K562 (cell line): ENCODE measurements around the gene SCARF2. TPM values are rescaled to one million over a fixed set of nuclear protein-coding genes. Genes with fewer than 3 reads are reported as not detected.

Experiments
- ARID2 ChIP-seq: fragments of 450-650 bp; IDR thresholded peaks from 2 replicates; pipeline ENCODE4 v1.6.1; 2017; ENCODE audit warnings: antibody characterized with exemption, mild to moderate bottlenecking
- C11orf30 ChIP-seq: fragments of 450-650 bp; IDR thresholded peaks from 2 replicates; pipeline ENCODE4 v1.6.1; 2016; ENCODE audit warnings: low read depth, mild to moderate bottlenecking
- E2F1 ChIP-seq: sonication (generic); formaldehyde crosslinking; IDR thresholded peaks from 2 replicates; pipeline ENCODE4 v1.8.1; 2023; ENCODE audit warnings: mild to moderate bottlenecking, missing genetic modification reagents, moderate library complexity
- HDAC1 ChIP-seq, 2 experiments: fragments of 450-650 bp; IDR thresholded peaks; 2 replicates each; pipeline ENCODE4 v1.6.1; 2016 to 2017; ENCODE audit warnings: inconsistent platforms in 1 of 2, mild to moderate bottlenecking in 1 of 2, moderate library complexity in 1 of 2
- HDGF ChIP-seq: fragments of 450-650 bp; IDR thresholded peaks from 2 replicates; pipeline ENCODE4 v1.6.1; 2016
- HINFP ChIP-seq: fragments of 450-650 bp; conservative IDR thresholded peaks from 2 replicates; pipeline ENCODE4 v1.6.1; 2016; ENCODE audit warnings: missing genetic modification characterization, low read depth, mild to moderate bottlenecking, control low read depth, missing compliant biosample characterization
- MAFG ChIP-seq: fragments of 450-650 bp; conservative IDR thresholded peaks from 2 replicates; pipeline ENCODE4 v1.6.1; 2016; ENCODE audit warnings: missing genetic modification characterization, missing compliant biosample characterization
- MAFK ChIP-seq: IDR thresholded peaks from 2 replicates; pipeline ENCODE4 v1.6.1; 2011; ENCODE audit warnings: low read length, improper control_type of control experiment
- MTF1 ChIP-seq: fragments of 250-450 bp; sonication (Bioruptor Pico); IDR thresholded peaks from 2 replicates; pipeline ENCODE4 v1.9.0; 2021; ENCODE audit warnings: moderate library complexity, mild to moderate bottlenecking, inconsistent platforms, borderline replicate concordance
- NBN ChIP-seq: fragments of 450-650 bp; IDR thresholded peaks from 2 replicates; pipeline ENCODE4 v1.6.1; 2016; ENCODE audit warnings: low read depth, mild to moderate bottlenecking
- NFXL1 ChIP-seq: fragments of 450-650 bp; formaldehyde crosslinking; IDR thresholded peaks from 2 replicates; pipeline ENCODE4 v1.4.0; 2021; ENCODE audit warnings: mild to moderate bottlenecking
- NR2C1 ChIP-seq, 2 experiments: fragments of 450-650 bp; IDR thresholded peaks; 2 replicates each; pipeline ENCODE4 v1.6.1; 2017; ENCODE audit warnings: mild to moderate bottlenecking in 2 of 2, antibody characterized with exemption in 1 of 2, inconsistent platforms in 1 of 2, missing compliant biosample characterization in 1 of 2, missing genetic modification characterization in 1 of 2
- RBM25 ChIP-seq: fragments of 200-400 bp; formaldehyde crosslinking; IDR thresholded peaks from 2 replicates; pipeline ENCODE4 v1.6.1; 2018; ENCODE audit warnings: low read length, low read depth, moderate library complexity; ENCODE audit not compliant: severe bottlenecking
- SFPQ ChIP-seq: fragments of 200-400 bp; formaldehyde crosslinking; IDR thresholded peaks from 2 replicates; pipeline ENCODE4 v1.6.1; 2017; ENCODE audit warnings: mild to moderate bottlenecking, low read depth, low read length, moderate library complexity
- TARDBP ChIP-seq: fragments of 450-650 bp; IDR thresholded peaks from 2 replicates; pipeline ENCODE4 v1.6.1; 2016
- TEAD4 ChIP-seq, 2 experiments: sonication (generic) in 1 of 2; formaldehyde crosslinking in 1 of 2; IDR thresholded peaks; 2 replicates each; pipeline versions ENCODE4 v1.6.1 to v1.8.0; 2012 to 2022; ENCODE audit warnings: borderline replicate concordance in 1 of 2, inconsistent platforms in 1 of 2, low read length in 1 of 2, mild to moderate bottlenecking in 1 of 2, missing genetic modification reagents in 1 of 2
- USF1 ChIP-seq: sonication (generic); formaldehyde crosslinking; IDR thresholded peaks from 2 replicates; pipeline ENCODE4 v1.9.0; 2022; ENCODE audit warnings: mild to moderate bottlenecking, missing genetic modification reagents
- ZNF217 ChIP-seq: sonication (generic); formaldehyde crosslinking; IDR thresholded peaks from 2 replicates; pipeline ENCODE4 v1.8.0; 2022; ENCODE audit warnings: mild to moderate bottlenecking, missing genetic modification reagents
- ZNF316 ChIP-seq: fragments of 450-650 bp; IDR thresholded peaks from 2 replicates; pipeline ENCODE4 v1.6.1; 2016
- ZNF695 ChIP-seq: fragments of 450-650 bp; formaldehyde crosslinking; IDR thresholded peaks from 2 replicates; pipeline ENCODE4 v1.4.0; 2020; ENCODE audit warnings: mild to moderate bottlenecking, moderate library complexity
- polyA plus RNA-seq, 8 experiments: library from polyadenylated mRNA; depleted of rRNA in 4 of 8; stranded (reverse) in 5 of 8; unstranded in 3 of 8; fragments of >200 nt; fragmentation: Nextera tagmentation in 2 of 8; fragmentation: Illumina TruSeq in 1 of 8; extraction: Ambion mirVana in 2 of 8; extraction: Trizol in 1 of 8; gene quantifications; 2 replicates each; pipeline versions ENCODE4 v1.2.1 to v1.2.3, GENCODE V29; 2011 to 2014; ENCODE audit warnings: inconsistent platforms in 1 of 8, missing spikeins in 1 of 8
- total RNA-seq, 7 experiments: library from RNA; depleted of rRNA in 6 of 7; stranded (reverse); fragments of >200 nt in 6 of 7; fragmentation: Illumina TruSeq in 2 of 7; extraction: Trizol in 2 of 7; gene quantifications; 2 replicates each; pipeline versions ENCODE4 v1.2.1 to v1.2.3, GENCODE V29; 2011 to 2021; ENCODE audit warnings: low replicate concordance in 1 of 7
- TF ChIP-seq, protein P1 (sequence below), 2 experiments: fragments of 450-650 bp in 1 of 2; sonication (generic) in 1 of 2; formaldehyde crosslinking; conservative IDR thresholded peaks; 2 replicates each; pipeline versions ENCODE4 v1.4.0 to v1.8.1; 2020 to 2022; ENCODE audit warnings: mild to moderate bottlenecking in 1 of 2, missing genetic modification reagents in 1 of 2

The SCARF2 gene
- total and polyA plus RNA-seq, 9 of the 15 experiments (the other 6 are each of a cell fraction or from before 2014, with no cell fraction given): 0.06 to 0.32 (median 0.21) TPM; not detected in 5

DNA sequence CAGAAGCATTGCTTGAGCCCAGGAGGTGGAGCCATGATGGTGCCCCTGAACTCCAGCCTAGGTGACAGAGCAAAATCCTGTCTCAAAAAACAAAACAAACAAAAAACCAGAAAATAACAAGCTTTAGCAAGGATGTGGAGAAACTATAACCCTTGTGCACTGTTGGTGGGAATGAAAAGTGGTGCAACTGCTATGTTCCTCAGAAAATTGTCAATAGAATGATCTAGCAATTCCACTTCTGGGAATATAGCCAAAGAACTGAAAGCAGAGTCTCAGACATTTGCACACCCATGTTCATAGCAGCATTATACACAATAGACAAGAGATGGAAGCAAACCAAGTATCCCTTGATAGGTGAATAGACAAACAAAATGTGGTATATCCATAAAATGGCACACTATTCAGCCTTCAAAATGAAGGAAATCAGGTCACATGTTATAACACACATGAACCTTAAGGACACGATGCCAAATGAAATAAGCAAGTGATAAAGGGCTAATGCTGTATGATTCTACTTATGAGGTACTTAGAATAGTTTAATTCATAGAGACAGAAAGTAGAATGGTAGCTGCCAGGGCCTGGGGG lies 42.1 kb upstream of the SCARF2 start (continued):
- TF ChIP-seq HINFP (tag) (peak; percentile 59; the same call in 1 of the 2 replicates), ZNF316 (peak; percentile 45; the same call in 1 of the 2 replicates), SFPQ (no peak), MAFK (0 out of 2 replicates have a peak, but pooled peaks have one; percentile 40), NBN (peak; percentile 53; the same call in 1 of the 2 replicates), RBM25 (peak; percentile 39), NR2C1 (IDR thresholded peaks at IDR 0.05) (no peak), NR2C1 (tag; IDR thresholded peaks at IDR 0.05) (no peak), HDAC1 (IDR thresholded peaks at IDR 0.05) (peak in 1 of 2 experiments; percentile 47; a peak in 1 of 4 replicates), ZNF695 (CRISPR knock-in tag) (no peak), TARDBP (no peak), NFXL1 (CRISPR knock-in tag) (no peak), MAFG (tag) (peak; percentile 76), HDGF (peak; percentile 89), MTF1 (CRISPR knock-in tag) (no peak), ZNF217 (0 out of 2 replicates have a peak, but pooled peaks have one; percentile 12), USF1 (CRISPR knock-in tag) (0 out of 2 replicates have a peak, but pooled peaks have one; percentile 15), TEAD4 (IDR thresholded peaks at IDR 0.05; ENCODE audit: low read length) (no peak), TEAD4 (CRISPR knock-in tag; IDR thresholded peaks at IDR 0.05; ENCODE audit: borderline replicate concordance) (peak; percentile 66; the same call in 1 of the 2 replicates), E2F1 (CRISPR knock-in tag) (0 out of 2 replicates have a peak, but pooled peaks have one; percentile 4), ARID2 (0 out of 2 replicates have a peak, but pooled peaks have one; percentile 7), C11orf30 (peak; percentile 46; the same call in 1 of the 2 replicates)
- TF ChIP-seq, protein P1, sequence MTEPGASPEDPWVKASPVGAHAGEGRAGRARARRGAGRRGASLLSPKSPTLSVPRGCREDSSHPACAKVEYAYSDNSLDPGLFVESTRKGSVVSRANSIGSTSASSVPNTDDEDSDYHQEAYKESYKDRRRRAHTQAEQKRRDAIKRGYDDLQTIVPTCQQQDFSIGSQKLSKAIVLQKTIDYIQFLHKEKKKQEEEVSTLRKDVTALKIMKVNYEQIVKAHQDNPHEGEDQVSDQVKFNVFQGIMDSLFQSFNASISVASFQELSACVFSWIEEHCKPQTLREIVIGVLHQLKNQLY (CRISPR knock-in tag; conservative IDR thresholded peaks at IDR 0.05): 0 out of 4 replicates have a peak, but pooled peaks of 1 of the 2 experiments have one; percentile 11
